GM19239 (cell line): ENCODE data around the gene SNX1.
"Not testable (repeated sequence)": the region's sequence is repeated elsewhere in the genome, so short reads cannot be mapped to it uniquely, and the experiment has no call there.

Experiments
- DNase-seq: peaks from one replicate; pipeline ENCODE4 v3.0.0; 2011; ENCODE audit warnings: low spot score; ENCODE audit not compliant: insufficient read length
- FAIRE-seq: peaks from 2 replicates; lab custom pipeline; 2011; peaks lifted over from hg19 to GRCh38; lab: Jason Lieb, UNC

The SNX1 gene

DNA sequence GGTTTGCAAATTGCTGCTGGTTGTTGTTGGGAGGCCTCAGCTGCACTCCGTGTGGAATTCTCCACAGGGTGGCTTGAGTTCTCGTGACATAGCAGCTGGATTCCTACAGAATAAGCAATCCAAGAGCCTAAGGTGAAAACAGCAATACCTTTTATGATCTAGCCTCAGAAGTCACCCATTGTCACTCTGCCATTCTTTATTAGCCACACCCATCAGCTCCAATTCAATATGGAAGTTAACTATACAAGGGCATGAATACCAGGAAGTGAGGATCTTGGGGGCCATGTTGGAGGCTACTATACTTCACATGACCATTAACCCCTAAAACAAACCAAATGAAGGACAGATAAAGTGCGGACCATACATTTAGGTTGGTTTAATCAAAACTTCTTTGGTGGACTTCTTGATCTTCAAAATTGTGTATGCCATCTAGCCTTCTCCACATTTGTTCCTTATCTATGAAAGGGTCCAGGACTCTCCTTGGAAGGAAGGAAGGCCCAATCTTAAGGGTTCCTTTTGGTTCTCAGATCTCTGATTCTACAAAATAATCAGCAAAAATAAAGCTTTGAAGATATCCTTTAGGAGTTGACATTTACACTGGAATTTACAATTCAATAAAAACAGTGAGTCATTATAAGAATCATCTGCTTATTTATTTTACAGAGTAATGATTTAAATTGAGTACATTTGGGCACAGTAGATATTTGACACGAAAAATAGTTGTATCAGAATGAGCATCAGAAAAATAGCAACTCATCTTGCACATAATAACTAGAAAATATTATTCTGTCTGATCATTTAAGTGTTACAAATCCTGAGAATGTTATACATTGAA, 23.6 kb upstream of the SNX1 start:
- DNase-seq (no peak), FAIRE-seq (no peak)

DNA sequence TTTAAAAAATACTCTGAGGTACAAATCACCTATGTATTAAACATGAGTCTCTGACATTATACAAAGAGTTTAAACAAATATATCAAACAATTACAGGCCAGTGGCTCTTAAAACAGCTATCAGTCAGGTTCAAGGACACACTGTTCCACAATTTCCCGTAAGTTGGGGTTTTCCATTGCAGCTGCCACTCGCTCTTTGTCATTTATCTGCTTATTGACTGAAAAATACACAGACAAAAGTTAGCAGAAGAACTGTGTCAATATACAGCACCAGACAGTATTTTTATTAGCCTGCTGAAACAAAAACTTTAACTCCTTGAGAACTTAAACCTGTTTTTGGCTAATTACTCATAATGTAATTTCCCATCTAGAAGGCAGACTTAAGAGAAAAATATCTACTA, 23.0 kb upstream of the SNX1 start:
- no peak for FAIRE-seq
- no peak for DNase-seq

DNA sequence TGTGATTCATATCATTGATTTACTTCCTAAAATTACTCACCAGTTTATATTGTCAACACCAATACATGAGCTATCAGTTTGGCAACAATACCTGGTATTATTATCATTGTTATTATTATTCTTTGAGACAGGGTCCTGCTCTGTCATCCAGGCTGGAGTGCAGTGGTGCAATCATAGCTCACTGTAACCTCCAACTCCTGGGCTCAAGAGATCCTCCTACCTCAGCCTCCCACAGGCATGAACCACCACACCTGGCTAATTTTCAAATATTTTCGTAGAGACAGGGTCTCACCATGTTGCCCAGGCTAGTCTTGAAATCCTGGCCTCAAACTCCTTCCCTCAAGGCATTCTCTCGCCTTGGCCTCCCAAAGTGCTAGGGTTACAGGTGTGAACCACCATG, 22.3 kb upstream of the SNX1 start:
- FAIRE-seq, result not testable (repeated sequence)

DNA sequence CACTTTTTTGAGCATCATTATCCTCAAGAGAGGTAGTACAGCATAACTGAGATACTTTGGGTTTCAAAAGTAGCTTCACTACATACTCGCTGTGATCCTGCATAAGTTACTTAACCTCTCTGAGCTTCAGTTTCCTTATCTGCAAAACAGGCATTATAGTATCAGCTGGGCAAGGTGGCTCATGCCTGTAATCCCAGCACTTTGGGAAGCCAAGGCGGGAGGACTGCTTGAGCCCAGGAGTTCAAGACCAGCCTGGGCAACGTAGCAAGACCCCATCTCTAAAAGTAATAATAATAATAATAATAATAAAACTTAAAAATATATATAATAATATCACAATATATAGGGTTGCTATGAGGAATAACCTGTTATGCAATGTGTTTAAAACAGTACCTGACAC, 13.0 kb upstream of the SNX1 start:
- FAIRE-seq (no peak), DNase-seq (no peak)

More for the DNA sequence above, 22.3 kb upstream of the SNX1 start:
- DNase-seq, result not testable (repeated sequence)

DNA sequence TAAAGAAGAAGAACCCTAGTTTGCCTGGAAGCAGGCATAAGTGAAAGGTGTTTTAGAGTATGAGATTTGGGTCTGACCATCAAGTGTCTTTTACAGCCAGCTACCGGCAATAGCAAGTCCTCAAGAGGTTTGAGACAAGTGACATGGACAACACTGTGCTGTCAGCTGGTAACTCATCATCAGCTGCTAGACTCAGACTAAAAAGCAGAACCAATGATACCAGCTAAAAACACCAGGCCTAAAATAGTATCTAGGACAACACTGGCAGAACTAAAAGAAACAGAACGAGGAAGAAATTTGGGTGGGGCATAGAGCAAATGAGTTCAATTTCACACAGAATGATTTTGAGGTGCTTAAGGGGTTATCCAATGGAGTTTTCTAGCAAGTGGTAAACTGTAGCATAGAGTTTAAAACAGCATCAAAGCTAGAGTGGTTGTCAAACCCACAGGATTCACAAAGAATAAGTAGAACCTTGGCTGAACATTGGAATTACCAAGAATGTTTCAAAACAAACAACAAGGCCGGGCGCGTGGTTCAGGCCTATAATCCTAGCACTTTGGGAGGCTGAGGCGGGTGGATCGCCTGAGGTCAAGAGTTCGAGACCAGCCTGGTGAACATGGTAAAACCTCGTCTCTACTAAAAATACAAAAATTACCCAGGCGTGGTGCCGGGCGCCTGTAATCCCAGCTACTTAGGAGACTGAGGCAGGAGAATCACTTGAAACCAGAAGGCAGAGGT, 6.1 kb upstream of the SNX1 start:
- DNase-seq (peak; percentile 36), FAIRE-seq (peak; percentile 92)

DNA sequence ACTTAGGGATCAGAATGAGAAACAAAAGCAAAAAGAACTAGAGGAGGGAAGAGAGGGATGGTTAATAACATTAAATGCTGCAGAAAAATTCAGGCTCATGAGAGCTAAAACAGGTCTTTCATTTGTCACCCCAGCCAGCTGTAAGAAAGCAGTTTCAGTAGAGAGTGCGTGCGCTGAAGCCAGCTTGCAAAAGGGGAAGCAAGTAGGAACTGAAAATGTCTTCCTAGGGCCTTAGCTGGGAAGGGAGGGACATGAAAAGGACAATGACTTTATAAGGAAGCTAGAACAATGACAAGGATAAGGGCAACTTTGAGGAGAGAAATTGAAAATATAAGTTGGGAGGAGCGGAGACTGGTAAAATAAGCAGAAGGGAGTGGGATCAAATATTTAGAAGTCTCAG, 5.3 kb upstream of the SNX1 start:
- DNase-seq (no peak), FAIRE-seq (peak; percentile 95)

DNA sequence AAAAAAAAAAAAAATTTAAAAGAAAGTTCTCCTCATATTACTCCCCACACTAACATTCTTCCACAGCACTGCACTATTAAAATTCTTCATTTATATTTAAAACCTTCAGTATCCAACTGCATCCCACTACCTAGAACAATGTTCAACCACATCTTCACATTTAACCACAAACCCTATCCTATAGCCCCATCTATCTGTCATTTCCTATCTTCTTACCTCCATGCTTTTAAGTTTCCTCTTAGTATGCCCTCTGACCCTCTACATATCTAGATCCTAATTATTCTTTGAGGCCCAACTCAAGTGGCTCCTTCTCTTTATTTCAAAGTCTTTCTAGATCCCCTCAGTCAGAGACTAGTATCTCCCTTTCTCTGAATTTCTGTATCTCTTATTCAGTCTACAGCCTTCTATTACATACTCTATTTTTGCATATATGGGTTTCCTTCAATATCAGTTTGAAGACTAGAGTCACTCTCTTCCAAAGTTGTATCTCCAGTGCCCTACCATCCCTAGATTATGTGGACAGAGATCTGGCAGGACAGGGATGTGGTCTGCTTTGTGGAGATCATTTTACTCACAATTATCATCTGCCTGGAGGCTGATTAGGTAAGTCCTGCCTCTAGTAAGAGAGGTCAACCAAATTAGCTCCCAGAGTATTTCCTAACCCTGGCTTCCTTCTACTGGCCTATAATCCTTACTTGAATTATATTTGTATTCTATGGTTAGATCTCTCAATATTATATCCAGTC, 3.5 kb upstream of the SNX1 start:
- FAIRE-seq, result no peak
- DNase-seq, result no peak

DNA sequence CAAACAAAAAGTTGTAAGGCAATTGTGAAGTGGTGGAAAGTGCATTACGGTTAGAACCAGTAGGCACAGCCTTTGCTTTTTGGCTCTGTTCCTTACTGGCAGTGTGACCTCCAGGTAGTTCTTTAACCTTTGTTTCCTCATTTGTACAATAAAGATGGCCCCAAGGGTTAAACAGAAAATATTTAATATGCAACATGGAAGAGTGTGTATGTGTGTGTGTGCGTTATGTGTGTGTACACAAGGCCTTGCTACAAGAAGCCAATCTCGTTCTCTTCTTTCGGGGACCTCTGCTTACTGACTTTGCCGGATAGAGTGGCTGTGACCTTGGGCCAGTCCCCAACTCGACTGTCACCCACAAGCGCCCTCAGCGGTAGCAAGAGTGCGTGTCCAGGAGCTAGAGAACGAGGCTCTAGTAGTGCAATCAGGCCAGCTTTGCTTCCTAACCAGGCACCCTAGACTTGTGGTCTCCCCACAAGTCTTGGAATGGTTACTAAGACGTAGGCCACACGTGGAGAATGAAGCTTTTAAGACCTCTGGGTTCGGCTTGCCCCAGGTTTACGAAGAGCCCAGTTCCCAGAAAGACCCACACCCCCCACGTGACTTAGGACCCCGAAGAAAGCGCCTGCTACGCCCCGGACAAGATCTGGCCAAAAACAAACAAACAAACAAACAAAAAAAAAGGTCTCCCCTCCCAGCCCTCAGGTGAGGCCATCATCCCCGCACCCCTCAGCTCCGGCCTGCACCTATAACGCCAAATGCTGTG, 2.7 kb upstream of the SNX1 start:
- peak; percentile 82 for FAIRE-seq

DNA sequence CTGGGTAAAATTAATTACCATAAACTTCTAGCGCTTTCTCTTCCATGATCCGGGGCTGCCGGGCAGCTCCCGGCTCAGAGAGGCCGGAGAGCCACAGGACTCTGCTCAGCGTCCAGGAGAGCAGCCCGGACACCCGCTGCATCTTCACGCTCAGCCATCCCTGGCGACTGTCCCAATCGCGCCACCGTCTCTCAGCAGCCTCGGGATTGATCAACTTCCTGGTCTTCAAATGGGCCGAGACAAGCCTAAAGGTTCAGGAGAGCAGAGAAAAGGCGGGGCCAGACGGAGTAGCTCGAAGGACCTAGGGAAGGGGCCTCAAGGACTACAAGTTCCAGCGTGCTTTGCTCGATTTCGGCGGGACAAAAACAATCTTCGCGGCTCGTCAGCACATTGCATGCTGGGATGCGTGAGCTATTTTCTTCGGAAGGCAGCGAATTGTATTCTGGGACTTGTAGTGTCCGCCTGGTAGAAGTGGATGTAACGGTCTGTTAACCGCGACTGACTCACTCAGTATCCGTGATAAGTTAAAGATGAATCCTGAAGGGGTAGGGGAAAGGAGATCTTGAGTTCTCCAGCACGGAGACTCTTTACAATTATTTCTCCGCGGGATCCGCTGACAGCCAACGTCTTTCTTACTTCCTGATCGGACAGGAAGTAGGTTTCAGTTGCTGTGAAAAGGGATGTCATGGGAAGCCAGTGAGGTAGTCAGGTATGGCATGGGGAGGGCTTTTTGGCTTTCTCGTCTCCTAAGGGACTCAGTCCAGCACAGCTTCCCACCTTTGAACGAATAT, 2.0 kb upstream of the SNX1 start, which contains the start of gene CIAO2A:
CIAO2A (minus strand) TSS at position 212 of the 791 bp plus-strand sequence; CDS start at position 142, 70 bp downstream.
- FAIRE-seq (peak; percentile 99), DNase-seq (peak; percentile 61)

More for the DNA sequence above, 2.7 kb upstream of the SNX1 start:
- no peak for DNase-seq

DNA sequence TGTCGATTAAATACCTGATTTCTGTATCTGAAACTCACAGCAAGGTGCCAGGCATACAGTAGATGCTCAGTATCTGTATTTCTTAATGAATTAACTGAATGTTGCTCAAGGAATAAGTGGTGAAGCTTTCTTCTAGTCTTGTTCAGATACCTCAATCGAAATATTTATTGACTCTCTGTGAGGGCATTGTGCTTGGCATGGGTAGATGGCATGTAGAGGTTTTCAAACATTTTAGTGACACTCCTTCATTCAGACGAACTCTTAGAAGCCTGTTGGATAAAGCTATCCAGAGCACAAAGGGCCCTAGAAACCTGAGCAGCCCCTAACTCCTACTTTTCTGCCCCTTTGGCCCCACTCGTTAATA, 369 bp upstream of the SNX1 start:
- DNase-seq (no peak), FAIRE-seq (no peak)

DNA sequence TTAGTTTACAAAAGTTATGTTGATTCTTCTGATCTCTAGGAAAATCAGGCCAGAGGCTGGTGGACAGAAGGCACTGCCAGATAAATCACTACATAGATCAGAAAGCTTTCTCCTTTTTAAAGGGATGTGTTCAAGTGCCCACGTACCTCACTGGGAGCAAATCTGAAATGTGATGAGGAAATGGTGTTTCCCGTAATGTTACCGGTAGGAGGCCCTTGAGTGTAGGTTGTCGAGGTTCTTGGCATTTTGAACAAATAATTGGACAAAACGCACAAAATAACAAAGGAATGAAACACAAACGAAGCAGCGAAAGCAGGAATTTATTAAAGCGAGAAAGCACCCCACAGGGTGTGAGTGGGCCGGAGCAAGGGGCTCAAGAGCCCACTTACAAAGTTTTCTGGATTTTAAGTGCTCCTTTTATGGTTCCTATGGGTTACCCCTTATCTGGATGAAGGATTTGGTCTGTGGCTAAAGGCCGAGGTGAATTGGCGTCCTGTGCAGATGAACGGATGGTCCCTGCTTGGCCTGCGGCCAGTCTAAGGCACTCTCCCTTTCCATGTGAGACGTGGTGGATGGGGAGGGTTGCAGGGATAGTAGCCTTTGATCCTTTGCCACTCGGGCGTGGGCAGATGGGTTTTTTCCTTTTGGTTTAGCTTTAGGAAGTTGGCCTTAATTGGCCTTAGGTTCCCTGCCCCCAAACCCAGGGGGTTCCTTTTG, 1.0 kb downstream of the SNX1 start:
- FAIRE-seq (no peak), DNase-seq (no peak)

DNA sequence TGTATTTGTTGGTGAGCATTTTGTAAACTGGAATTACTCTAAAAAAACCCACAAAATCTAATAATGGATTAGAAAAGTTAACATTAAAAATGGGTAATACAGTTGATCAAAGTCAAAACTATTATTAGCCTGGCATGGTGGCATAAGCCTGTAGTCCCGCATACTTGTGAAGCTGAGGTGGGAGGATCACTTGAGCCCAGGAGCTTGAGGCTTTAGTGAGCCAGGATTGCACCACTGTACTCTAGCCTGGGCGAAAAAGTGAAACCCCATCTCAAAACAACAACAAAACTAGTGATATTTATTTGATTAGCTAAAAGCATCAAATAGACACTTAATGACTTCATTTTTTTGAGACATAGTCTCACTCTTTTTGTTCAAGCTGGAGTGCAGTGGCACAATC, 3.6 kb downstream of the SNX1 start:
- FAIRE-seq, result no peak
- no peak for DNase-seq

DNA sequence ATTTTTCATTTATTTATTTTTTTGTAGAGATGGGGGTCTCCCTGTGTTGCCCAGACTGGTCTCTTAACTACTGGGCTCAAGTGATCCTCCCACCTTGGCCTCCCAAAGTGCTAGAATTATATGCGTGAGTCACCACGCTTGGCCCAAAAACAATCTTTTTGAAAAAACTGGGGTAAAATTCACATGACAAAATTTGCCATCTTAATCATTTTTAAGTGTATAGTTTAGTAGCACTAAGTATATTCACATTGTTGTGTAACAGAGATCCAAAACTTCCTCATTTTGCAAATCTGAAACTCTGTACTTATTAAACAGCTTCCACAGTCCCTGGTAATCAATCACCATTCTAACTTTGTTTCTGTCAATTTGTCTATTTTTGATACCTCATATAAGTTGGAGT, 5.2 kb downstream of the SNX1 start:
- no peak for FAIRE-seq

DNA sequence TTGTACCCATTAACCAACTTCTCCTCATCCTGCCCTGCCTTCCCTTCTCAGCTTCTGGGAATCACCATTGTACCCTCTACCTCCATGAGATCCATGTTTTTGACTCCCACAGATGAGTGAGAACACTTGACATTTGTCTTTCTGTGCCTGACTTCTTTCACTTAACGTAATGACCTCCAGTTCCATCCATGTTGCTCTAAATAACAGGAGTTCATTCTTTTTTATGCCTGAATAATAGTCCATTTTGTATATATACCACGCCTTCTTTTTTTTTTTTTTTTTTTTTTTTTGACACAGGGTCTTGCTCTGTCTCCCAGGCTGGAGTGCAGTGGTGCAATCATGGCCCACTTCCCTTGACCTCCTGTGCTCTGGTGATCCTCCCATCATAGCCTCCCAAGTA, 6.7 kb downstream of the SNX1 start:
- DNase-seq (no peak), FAIRE-seq (no peak)

More for the DNA sequence above, 5.2 kb downstream of the SNX1 start:
- DNase-seq, result no peak

DNA sequence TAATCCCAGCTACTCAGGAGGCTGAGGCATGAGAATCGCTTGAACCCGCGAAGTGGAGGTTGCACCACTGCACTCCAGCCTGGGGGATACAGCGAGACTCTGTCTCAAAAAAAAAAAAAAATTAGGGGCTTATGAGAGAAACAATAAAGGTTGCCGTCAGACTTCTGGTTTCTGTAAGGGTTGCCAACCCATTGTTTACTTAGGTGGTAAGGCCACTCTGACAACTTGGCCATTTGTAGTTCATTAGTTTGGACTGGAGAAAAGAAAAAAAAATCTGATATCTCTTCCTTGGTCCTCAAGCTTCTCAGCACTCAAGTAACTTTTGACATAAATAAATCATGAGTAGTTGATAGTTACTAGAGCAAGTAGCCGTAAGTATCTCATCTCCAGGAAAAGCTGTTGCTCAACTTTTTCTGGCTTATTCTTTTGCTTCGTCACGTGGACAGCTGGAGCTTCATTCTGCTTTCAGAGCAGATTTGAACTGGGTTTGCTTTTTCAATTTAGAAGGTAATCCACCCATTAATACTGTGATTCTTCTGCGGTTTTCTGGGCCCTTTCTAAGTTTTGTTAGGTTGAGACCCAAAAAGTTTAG, 9.4 kb downstream of the SNX1 start:
- FAIRE-seq, result peak; percentile 49

DNA sequence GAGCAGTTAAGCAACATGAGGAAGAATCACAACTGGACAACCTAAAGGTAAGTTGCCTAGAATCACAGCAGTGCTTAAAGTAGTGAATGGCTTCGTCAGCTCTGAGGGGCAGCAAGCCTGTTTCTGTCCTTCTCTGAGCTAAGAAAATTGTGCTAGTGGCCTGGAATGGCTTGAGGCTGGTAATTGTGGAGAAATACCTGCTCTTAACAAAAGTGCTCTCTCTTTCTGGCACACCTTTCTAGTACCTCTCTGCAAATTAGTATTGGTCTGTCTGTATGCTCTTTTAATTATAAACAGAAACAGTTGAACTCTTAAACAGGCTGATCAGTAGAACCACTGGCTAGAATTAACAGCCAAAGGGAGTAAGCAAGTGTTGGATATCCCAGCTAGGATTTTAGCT, 11.6 kb downstream of the SNX1 start:
- DNase-seq, result no peak
- no peak for FAIRE-seq

More for the DNA sequence above, 9.4 kb downstream of the SNX1 start:
- DNase-seq, result no peak

DNA sequence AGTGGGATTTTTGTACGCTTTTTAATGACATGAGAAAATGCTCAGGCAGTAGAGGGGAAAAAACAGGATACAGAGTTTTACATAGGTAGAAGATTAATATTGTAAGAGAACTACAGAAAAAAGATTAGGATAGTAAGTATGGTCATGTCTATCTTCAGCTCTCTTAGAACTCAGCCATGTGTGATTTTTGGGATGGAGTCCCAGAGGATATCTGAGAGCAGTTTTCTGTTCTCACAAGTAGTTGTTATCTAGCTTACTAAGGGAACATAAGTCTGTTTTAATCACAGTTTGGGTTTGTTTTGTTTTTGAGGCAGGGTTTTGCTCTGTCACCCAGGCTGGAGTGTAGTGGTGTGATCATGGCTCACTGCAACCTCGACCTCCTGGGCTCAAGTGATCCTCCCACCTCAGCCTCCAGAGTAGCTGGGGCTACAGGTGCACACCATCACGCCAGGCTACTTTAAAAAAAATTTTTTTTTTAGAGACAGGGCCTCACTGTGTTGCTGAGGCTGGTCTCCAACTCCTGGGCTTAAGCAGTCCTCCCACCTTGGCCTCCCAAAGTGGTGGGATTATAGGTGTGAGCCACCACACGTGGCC, 14.4 kb downstream of the SNX1 start:
- FAIRE-seq, DNase-seq: not testable (repeated sequence)
